Duodenal mucosa (tissue), 2 donors: ENCODE measurements around the gene NFIX.

ENCODE experiments used
- H3K27ac ChIP-seq: one replicate; pipeline ENCODE4 v1.7.0; 2013; ENCODE audit warnings: low read depth, low read length
- H3K27me3 ChIP-seq, 2 donors: one replicate each; pipeline ENCODE4 v1.7.0; 2013; ENCODE audit warnings: low read length in 2 of 2, control low read depth in 1 of 2; ENCODE audit not compliant: insufficient read depth in 2 of 2, control insufficient read depth in 1 of 2
- H3K36me3 ChIP-seq, 2 donors: one replicate each; pipeline ENCODE4 v1.7.0; 2013; ENCODE audit warnings: low read length in 2 of 2, control low read depth in 1 of 2; ENCODE audit not compliant: insufficient read depth in 2 of 2, control insufficient read depth in 1 of 2
- H3K4me1 ChIP-seq, 2 donors: one replicate each; pipeline ENCODE4 v1.7.0; 2013; ENCODE audit warnings: low read length in 2 of 2, control low read depth in 1 of 2; ENCODE audit not compliant: insufficient read depth in 2 of 2, control insufficient read depth in 1 of 2
- H3K4me3 ChIP-seq, 2 donors: one replicate each; pipeline ENCODE4 v1.7.0; 2013; ENCODE audit warnings: low read length in 2 of 2, low read depth in 1 of 2
- H3K9ac ChIP-seq, 2 donors: one replicate each; pipeline ENCODE4 v1.7.0; 2013; ENCODE audit warnings: low read length in 2 of 2, low read depth in 1 of 2
- H3K9me3 ChIP-seq, 2 donors: one replicate each; pipeline ENCODE4 v1.7.0; 2013; ENCODE audit warnings: low read length in 2 of 2, control low read depth in 1 of 2; ENCODE audit not compliant: control insufficient read depth in 1 of 2

The NFIX gene

DNA sequence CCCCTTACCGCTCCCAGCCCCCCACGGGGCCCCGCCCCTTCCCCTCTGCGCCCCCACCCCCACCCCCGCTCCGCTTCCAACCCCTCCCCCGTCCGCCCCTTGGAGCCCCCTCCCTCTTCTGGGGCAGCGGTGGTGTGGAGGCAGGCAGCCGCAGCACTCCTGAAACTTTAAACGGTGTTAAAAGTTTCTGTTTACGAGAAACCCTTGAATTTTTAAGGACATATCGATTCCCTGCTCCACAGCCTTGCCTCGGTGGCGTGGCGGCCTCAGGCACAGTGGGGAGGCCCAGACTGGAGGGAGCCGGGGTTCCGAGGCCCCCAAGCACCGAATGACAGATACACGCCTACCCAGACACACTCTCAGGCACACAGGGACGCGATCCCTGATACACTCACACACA lies 4.8 kb upstream of the NFIX start:
- H3K4me3 ChIP-seq, result no peak overlapping the region
- H3K9me3 ChIP-seq, result no peaks in the 10 kb centered on the region
- no peak overlapping the region for H3K27ac ChIP-seq
- H3K27me3 ChIP-seq, result no peaks in the 10 kb centered on the region
- peaks cover 9 to 13% of the 10 kb centered on the region in 2 donors for H3K4me1 ChIP-seq
- H3K36me3 ChIP-seq, result no peaks in the 10 kb centered on the region
- no peak overlapping the region for H3K9ac ChIP-seq

DNA sequence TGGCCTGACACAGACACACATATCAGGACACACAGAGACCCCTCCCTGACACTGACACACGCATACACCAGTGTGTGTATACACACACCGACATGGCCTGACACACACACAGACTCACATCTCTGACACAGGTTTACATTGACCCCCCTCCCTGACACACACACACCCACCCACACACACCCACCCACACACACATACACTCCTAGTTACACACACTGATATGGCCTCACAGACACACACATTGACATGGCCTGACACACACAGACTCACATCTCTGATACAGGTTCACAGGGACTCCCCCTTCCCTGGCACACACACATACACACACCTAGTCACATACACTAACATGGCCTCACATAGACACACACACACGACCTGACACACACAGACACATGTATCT lies 4.4 kb upstream of the NFIX start:
- H3K27ac ChIP-seq, result no peak overlapping the region
- H3K9me3 ChIP-seq, result no peaks in the 10 kb centered on the region
- H3K4me1 ChIP-seq, result peaks cover 5 to 9% of the 10 kb centered on the region in 2 donors

DNA sequence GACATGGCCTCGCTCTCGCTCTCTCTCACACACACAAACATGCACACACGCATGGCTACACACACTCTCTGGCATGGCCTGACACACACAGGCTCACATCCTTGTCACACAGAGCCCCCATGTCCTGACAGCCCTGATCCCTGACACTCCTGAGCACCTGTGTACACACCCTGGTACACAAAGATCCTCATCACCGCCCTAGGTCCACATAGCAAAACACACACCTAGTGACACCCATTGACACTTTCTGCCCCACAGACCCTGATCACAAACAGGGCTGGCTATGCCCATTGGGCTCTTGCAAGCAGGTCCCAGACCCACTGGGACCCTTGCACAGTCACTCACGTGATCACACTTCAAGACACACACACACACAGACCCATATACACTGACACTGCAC lies 4.0 kb upstream of the NFIX start:
- H3K9ac ChIP-seq, result no peak overlapping the region
- peaks cover 4 to 6% of the 10 kb centered on the region in 2 donors for H3K4me1 ChIP-seq
- H3K4me3 ChIP-seq, result no peak overlapping the region
- no peaks in the 10 kb centered on the region for H3K27me3 ChIP-seq
- no peak overlapping the region for H3K27ac ChIP-seq
- H3K36me3 ChIP-seq, result no peaks in the 10 kb centered on the region
- no peaks in the 10 kb centered on the region for H3K9me3 ChIP-seq

More for the DNA sequence above, 4.4 kb upstream of the NFIX start:
- Histone ChIP-seq H3K4me3 (no peak overlapping the region), H3K27me3 (no peaks in the 10 kb centered on the region), H3K36me3 (no peaks in the 10 kb centered on the region), H3K9ac (no peak overlapping the region)

DNA sequence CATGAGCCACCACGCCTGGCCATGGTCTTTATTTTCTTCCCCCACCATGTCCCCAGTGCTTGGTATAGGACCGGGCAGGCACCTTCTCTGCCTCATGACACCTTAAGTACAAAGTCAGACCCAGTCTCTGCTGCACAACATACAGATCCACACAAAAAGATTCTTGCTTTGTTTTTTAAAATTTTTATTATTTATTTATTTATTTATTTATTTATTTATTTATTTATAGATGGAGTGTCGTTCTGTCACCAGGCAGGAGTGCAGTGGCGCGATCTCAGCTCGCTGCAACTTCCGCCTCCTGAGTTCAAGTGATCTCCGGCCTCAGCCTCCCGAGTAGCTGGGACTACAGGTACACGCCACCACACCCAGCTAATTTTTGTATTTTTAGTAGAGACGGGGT lies 2.5 kb upstream of the NFIX start:
- Histone ChIP-seq H3K36me3 (no peaks in the 10 kb centered on the region), H3K4me3 (no peak overlapping the region), H3K4me1 (peaks cover 12 to 16% of the 10 kb centered on the region in 2 donors), H3K27me3 (no peaks in the 10 kb centered on the region), H3K9ac (no peak overlapping the region), H3K27ac (no peak overlapping the region), H3K9me3 (no peaks in the 10 kb centered on the region)

DNA sequence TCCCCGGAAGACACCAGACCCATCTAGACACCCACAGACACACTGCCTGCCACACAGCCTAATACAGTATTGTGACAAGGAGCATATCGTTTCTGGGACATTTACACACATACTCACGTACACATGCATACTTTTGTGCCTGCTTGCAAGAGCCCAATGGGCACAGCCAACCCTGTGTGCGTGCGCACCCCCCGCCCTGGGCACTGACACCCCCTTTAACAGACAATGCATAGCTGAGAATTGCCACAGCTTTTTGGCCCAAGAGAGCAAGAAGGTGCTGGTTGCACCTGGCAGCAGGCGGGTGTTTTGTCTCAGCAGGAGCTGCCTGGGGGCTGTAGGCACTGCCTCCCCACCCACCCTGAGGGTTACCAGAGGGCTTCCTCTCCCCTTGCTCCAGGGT lies 1.7 kb upstream of the NFIX start:
- peaks cover 12 to 16% of the 10 kb centered on the region in 2 donors for H3K4me1 ChIP-seq
- H3K27me3 ChIP-seq, result no peaks in the 10 kb centered on the region
- no peak overlapping the region for H3K9ac ChIP-seq
- H3K36me3 ChIP-seq, result peaks cover 0 to 2% of the 10 kb centered on the region in 2 donors
- H3K4me3 ChIP-seq, result no peak overlapping the region
- no peak overlapping the region for H3K27ac ChIP-seq
- no peaks in the 10 kb centered on the region for H3K9me3 ChIP-seq

DNA sequence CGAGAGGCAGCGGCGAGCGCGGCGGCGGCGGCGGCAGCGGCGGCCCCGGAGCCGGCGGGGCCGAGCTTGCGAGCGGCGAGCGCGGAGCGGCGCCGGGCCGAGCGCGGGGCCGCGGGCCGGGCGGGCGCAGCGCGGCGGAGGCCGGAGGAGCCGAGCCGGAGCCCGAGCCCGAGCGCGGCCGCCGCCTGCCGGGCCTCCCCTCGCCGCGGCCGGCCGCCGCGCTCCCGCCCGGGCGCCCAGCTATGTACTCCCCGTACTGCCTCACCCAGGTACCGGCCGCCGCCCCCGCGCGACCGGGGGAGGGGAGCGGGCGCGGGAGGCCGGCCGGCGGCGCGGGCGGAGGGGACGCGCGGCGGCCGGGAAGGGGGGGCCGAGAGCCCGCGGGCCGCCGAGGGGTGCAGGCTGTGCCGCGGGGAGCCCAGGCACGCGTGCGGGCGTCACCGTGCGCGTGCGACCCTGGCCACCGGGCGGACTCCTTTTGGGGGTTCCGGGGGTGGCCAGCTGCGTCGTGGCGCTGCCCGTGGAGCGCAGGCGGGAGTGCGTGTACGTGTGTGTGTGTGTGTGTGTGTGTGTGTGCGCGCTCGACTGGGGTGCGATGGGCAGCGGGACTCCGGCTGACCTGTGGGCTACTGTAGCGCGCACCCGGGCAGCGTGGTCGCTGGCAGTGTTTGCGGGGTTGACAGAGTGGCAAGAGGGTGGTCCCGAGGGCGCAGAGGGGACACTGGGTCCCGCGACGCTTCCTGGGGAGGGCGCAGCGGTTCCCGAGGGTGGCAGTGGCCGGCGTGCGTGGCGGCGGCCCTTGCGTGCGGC lies 526 bp downstream of the NFIX start:
- H3K9me3 ChIP-seq, result no peaks in the 10 kb centered on the region
- H3K27ac ChIP-seq, result no peak overlapping the region
- H3K27me3 ChIP-seq, result no peaks in the 10 kb centered on the region
- H3K4me1 ChIP-seq, result peaks cover 12 to 16% of the 10 kb centered on the region in 2 donors
- peak overlapping the region; percentile 75 to 78 for H3K4me3 ChIP-seq
- peaks cover 3 to 6% of the 10 kb centered on the region in 2 donors for H3K36me3 ChIP-seq
- H3K9ac ChIP-seq, result peak overlapping the region; percentile 45 to 48

DNA sequence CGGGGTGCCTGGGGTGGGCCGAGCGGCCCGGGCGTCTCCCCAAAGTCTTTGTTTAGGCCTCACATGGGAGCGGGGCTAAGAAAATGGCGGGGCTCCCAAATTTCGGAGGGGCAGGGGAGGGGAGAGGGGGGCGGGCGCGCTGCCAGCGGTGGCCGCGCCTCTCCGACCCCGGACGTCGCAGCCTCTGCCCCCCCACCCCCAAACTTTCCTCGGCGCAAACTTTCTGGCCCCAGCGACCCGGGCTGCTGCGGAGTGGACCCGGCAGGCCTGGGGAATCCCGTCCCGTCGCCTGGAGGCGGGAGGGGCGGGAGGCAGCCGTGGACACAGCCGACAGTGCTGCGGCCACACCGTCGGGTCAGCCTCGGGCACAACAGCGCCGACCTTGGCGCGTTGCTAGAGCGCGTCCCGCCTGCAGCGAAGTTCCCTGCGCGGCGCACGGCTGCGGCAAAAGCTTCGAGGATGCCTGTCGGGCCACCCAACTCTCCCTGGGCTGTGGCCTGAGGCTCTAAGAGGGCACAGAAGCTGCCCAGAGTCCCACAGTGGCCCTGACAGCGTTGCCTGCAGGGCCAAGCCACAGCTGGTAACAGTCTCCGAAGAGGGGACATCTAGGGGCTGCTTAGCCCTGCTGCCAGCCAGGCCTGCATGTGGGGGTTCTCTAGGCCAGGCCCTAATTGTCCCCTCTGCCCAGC lies 1.3 kb downstream of the NFIX start:
- Histone ChIP-seq H3K4me1 (peaks cover 12 to 16% of the 10 kb centered on the region in 2 donors), H3K9ac (peak overlapping the region; percentile 45 to 48), H3K27ac (peak overlapping the region; percentile 5), H3K9me3 (no peaks in the 10 kb centered on the region), H3K36me3 (peaks cover 3 to 6% of the 10 kb centered on the region in 2 donors), H3K4me3 (peak overlapping the region; percentile 75 to 78), H3K27me3 (no peaks in the 10 kb centered on the region)

DNA sequence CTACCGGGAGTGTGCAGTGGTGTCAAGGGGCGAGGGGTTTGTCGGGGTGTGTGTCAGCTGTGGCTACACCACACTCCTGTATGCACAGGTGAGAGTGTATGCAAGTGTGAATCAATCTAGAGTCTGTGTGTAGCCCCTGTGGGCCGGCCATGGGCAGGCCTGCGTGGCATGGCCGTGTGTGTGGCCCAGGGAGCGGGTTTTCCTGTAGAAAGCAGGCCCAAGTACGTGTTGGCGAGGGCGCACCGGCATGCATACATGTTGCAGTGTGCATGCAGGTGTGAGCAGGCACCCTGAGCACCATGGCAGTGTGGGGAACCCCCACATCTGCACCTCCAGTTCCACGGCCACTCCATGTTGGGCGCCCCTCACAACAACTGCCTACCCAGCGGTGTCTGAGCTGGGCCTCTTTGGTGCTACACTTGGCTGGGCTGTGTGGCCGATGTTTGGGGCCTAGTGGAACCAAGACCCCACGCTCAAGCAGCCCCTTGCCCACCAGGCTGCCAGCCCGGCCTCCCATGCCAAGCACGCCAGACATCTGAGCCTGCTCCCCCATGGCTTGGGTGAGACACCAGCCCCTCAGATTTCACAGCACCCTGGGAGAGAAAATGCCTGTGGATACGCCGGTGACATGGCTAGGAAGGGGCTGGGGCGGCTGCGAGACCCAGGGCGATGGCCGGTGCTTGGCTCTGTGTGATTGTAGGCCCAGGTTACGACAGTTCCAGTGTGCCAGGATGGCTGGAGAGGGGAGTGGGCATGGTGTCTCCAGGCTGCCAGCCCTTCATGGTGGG lies 2.1 kb downstream of the NFIX start:
- Histone ChIP-seq H3K27ac (no peak overlapping the region), H3K4me3 (peak overlapping the region; percentile 75 to 78), H3K27me3 (no peaks in the 10 kb centered on the region), H3K4me1 (peaks cover 12 to 16% of the 10 kb centered on the region in 2 donors), H3K9me3 (no peaks in the 10 kb centered on the region), H3K9ac (peak overlapping the region in 1 of 2 donors; percentile 48), H3K36me3 (peaks cover 3 to 6% of the 10 kb centered on the region in 2 donors)

DNA sequence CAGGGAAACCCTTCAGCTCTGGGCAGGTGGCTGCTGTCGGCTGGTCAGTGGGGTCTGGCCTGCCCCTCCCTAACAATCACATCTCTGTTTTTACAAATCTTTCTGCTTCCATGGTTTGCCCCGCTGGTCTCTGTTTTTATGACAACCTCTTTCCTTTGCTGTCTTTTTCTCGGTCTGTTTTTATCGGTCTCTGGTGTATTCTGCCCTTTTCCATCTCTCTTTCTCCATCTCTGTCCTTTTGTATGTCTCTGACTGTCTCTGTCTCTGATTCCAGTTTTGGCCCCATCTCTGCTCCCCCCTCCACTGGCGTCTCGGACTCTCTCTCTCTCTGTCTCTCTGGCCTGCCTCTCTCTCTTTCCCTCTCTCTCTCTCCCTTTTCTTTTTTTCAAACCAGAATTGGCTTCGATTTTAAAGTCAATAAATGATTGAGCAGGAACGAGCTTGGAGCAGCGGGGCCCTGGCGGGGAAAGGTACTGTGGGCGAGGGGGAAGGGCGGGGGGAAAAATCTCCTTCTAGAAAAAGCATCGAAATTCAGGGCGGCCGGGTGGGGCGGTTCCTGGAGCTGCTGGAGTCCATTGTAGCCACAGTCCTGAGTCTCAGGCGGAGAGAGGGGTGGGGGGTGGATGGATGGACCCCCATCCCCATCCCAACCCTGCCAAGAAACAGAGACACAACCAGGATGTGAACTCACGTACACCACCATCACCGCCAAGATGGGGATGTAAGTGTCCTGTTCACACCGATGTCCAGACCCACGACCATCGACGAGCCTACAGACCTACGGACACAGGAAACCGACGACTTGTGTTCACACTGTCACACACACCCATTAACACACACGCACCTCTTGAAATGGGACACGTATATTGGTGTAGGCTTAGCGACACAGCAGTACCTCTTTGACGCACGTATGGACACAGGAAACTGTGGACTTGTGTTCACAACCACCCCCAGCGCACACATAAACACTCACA lies 3.0 kb downstream of the NFIX start:
- no peak overlapping the region for H3K27ac ChIP-seq
- H3K27me3 ChIP-seq, result no peaks in the 10 kb centered on the region
- peaks cover 12 to 16% of the 10 kb centered on the region in 2 donors for H3K4me1 ChIP-seq
- peaks cover 3 to 6% of the 10 kb centered on the region in 2 donors for H3K36me3 ChIP-seq
- H3K4me3 ChIP-seq, result no peak overlapping the region
- no peaks in the 10 kb centered on the region for H3K9me3 ChIP-seq
- H3K9ac ChIP-seq, result no peak overlapping the region
